ENCODE data around the gene ARHGAP26.
"Not testable (repeated sequence)": the region's sequence is repeated elsewhere in the genome, so short reads cannot be mapped to it uniquely, and the experiment has no call there.

- not testable (repeated sequence) for TF ChIP-seq CTCF, POLR2A (IDR thresholded peaks at IDR 0.05)
These were observed 225.4 kb downstream of the ARHGAP26 start for GRCh38 chr5:142995621-142996020.
